HG03159 (cell line): Measurements from ENCODE around the gene LMF2.
"Not testable (repeated sequence)": the region's sequence is repeated elsewhere in the genome, so short reads cannot be mapped to it uniquely, and the experiment has no call there.

Experiments
- ATAC-seq: cut with Tn5 transposase; IDR thresholded peaks from one replicate; pipeline ENCODE4 v1.9.1; 2021; ENCODE audit warnings: mild to moderate bottlenecking, moderate library complexity; ENCODE audit not compliant: unreplicated experiment

The LMF2 gene, protein sequence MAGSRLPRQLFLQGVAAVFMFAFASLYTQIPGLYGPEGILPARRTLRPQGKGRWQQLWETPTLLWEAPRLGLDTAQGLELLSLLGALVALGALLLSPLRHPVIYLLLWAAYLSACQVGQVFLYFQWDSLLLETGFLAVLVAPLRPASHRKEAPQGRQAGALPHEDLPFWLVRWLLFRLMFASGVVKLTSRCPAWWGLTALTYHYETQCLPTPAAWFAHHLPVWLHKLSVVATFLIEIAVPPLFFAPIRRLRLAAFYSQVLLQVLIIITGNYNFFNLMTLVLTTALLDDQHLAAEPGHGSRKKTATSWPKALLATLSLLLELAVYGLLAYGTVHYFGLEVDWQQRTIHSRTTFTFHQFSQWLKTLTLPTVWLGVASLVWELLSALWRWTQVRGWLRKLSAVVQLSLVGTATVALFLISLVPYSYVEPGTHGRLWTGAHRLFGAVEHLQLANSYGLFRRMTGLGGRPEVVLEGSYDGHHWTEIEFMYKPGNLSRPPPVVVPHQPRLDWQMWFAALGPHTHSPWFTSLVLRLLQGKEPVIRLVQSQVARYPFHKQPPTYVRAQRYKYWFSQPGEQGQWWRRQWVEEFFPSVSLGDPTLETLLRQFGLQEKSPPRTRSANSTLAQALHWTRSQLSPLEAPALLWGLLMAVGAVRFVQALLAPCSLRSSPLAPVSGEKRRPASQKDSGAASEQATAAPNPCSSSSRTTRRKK

DNA sequence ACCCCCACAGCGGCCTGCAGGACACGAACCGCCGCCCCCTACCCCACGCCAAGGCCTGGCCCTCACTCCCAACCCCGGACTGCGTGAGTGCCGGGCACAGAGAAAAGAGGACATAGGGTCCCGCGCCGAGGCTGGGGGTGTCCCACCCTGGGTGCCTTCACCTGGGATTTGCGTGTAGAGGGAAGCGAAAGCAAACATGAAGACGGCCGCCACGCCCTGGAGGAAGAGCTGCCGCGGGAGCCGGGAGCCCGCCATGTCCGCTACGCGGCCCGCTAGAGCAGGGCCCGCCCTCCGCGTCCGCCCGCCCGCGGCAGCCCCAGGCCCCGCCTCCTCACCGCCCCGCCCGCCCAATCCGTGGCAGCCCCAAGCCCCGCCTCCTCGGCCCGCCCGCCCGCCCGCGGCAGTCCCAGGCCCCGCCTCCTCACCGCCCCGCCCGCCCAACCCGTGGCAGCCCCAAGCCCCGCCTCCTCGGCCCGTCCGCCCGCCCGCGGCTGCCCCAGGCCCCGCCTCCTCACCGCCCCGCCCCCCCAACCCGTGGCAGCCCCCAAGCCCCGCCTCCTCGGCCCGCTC is at the start of gene LMF2:
TSS of gene LMF2 (minus strand) at position 282 of the 570 bp plus-strand sequence. CDS start at position 255, 27 bp downstream.
- ATAC-seq = peak; percentile 48

DNA sequence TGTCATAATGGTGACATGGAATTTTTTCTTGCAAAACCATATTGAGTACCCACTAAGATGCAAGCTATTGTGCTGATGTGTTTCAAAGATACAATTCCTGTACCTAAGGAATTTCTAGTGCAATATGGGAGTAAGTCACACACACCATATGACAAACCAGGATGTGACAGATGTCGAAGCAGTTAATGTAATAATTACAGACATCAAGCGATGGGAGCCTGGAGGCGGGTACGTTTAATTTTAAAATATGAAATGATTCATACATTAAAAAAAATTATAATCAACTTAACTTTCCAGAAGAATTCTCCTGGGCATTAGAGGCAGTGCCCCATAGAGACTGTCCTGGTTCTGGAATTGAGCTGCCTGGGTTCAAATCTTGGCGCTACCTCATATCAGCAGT is 49.2 kb upstream of the LMF2 start:
- ATAC-seq = no peak

DNA sequence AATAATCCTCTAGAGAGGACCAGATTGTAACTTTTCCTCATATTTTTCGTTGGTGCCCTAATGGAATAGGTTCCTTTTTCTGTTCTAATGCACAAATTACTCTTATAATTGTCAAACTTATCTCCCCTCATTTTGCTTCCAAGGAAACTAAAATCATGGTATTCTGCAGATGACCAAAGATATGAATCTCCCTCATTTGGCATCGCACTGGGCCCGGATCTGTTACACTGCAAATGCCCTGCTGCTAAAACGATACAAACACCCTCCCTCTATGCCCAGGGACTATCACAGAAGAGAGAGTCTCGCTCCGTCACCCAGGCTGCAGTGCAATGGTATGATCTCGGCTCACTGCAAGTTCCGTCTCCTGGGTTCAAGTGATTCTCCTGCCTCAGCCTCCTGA is 45.8 kb upstream of the LMF2 start:
- ATAC-seq = no peak

DNA sequence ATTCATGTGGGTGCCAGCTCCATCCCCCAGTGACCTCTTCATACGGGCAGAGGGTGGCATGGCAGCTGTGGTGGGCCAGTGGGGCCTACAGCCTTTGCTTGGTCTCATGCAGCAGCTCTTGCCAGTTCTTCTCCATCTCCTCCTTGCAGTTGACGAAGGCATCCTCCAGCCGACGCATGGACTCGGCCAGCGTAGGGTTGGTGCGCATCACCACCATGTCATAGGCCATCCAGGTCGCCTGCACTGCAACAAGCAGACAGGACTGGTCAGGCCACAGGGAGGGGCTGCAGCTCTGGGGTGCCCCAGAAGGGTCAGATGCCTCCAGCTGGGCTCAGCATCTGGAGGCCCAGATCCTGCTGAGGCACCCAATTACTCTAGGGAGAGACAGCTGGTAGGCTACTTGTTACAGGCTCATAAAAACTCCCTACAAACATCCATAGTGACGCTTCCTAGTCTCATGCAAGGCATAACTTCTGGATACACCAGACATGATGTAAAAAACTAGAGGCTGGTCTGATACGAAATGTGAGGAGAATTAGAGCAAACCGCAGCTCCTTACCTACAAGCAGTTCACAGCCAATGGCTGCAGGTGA is 43.8 kb upstream of the LMF2 start:
- ATAC-seq = no peak

DNA sequence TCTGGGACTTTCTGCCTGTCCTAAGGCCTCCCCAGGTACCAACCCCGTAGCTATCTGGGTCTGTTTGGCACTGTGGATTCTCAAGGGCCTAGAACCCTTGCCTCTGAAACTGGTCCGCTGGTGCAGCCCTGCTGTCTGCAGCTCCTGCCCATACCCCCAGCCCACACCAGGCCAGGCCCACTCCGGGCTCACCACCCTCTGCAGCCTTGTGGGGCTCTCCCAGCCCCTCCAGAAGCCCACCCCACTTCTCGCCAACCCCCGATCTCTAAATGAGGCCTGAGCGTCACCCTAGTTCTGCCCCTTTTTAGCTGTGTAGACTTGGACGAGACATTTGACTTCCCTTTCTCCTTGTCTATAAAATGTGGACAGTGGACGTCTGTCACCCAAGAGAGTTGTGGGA is 42.9 kb upstream of the LMF2 start:
- no peak for ATAC-seq

DNA sequence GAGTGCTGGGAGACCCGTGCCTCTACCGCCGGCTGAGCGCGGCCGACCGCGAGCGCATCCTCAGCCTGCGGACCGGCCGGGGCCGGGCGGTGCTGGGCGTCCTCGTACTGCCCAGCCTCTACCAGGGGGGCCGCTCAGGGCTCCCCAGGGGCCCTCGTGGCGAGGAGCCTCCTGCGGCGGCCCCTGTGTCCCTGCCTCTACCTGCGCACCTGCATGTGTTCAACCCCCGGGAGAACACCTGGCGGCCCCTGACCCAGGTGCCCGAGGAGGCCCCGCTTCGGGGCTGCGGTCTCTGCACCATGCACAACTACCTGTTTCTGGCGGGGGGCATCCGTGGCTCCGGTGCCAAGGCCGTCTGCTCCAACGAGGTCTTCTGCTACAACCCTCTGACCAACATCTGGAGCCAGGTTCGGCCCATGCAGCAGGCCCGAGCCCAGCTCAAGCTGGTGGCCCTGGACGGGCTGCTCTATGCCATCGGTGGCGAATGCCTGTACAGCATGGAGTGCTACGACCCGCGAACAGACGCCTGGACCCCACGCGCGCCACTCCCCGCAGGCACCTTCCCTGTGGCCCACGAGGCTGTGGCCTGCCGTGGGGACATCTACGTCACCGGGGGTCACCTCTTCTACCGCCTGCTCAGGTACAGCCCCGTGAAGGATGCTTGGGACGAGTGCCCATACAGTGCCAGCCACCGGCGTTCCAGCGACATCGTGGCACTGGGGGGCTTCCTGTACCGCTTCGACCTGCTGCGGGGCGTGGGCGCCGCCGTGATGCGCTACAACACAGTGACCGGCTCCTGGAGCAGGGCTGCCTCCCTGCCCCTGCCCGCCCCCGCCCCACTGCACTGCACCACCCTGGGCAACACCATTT is 41.7 kb upstream of the LMF2 start:
- no peak for ATAC-seq

DNA sequence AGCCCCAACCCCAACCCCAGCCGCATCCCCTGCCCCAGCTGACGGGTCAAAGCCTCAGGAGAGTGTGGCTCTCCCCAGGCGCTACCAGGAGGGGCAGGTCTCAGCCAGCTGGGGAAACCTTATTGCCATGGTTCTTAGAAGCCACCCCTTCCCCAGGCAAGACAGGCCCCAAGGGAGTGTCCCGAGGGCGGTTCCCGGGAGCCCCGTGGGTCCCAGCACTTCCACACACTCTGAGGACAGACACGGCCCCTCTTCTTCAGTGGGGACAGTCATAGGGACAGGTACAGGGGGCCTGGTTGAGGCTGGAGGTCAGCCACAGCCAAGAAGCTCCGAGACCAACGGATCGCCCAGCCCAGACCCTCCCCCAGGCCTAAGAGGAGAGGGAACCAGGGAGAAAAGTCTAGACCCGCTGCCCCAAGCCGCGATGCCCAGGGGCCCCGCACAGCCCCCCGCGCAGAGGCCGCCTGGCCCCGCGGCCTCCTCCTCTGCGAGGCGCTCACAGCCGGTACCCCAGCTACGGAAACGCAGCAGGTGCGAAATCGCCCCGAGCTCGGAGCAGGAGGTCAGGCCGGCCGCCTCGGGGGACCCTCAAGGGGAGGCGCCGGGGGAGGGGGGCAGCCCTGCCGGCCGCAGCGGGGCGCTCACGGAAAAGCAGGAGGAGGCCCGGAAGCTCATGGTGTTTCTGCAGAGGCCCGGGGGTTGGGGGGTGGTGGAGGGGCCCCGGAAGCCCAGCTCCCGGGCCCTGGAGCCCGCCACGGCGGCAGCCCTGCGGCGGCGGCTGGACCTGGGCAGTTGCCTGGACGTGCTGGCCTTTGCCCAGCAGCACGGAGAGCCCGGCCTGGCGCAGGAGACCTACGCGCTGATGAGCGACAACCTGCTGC is 40.8 kb upstream of the LMF2 start:
- no peak for ATAC-seq

DNA sequence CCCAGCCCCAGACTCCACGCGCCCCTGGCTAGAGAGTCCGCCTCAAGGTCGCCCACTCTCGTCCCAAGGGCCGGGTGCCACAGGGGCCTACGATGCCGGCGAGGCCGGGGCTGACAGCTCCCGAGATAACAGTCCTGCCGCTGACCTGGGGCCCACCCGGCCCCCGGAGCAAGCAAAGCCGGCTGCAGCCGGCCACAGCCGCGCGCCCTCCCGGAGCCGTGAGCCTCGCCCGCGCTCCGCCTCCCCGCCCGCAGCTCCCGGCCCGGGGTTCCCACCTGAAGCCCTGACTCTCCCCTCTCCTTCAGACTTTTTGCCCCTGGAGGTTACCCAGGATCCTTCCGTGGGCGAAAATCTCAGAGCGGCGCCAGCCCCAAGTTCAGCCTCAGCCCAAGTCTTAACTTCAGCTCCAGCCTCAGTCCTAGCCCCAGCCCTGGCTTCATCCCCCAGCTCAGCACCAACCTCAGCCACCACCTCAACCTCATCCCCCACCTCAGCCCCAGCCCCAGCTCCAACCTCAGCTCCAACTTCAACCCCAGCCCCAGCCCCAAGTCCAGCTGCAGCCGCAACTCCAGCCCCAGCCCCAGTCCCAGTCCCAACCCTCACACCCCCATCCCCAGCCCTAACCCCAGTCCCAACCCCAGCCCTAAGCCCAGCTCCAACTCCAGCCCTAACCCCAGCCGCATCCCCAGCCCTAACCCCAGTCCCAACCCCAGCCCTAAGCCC is 39.9 kb upstream of the LMF2 start:
- ATAC-seq = no peak

DNA sequence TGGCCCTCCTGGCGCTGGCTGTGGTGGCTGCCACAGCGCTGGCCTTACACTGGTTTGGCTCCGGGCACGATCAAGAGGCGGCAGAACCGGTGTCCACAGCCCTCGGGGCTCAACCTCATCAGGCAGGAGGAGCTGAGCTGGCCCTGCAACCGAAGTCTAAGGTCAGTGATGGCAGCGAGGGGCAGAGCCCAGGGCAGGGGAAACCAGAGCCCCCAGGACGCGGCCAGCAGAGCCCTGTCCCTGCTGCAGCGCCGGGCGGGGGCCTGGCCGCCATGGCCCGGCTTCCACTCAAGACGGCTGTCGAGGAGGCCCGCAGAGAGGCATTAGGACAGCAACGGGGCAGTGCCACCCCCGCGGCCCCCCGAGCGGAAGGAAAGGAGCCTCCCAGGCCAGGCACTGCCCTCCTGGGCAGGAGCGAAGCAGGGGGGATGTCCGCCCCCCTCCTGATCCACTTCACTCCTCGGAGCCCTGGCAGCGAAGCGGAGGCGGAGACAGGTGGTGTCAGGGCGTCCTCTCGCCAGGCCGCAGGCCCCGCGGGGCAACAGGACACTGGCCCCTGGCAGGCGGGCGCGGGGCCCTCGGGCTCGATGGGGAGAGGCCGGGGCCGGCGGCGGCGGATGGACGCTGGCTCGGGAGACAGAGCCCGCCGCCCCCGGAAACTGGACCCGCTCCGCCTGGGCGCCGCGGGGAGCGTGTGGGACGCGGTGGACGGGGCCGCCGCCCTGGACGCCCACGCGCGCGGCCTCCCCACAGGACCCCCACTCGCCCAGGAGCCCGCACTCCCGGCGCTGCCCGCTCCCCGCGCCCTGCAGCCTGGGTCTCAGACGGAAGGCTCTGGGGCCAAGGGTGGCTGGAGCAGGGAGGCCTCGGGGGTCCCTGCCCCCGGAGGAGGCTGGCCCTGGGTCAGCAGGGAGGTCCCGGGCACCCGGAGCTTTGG is 39.1 kb upstream of the LMF2 start:
- no peak for ATAC-seq

DNA sequence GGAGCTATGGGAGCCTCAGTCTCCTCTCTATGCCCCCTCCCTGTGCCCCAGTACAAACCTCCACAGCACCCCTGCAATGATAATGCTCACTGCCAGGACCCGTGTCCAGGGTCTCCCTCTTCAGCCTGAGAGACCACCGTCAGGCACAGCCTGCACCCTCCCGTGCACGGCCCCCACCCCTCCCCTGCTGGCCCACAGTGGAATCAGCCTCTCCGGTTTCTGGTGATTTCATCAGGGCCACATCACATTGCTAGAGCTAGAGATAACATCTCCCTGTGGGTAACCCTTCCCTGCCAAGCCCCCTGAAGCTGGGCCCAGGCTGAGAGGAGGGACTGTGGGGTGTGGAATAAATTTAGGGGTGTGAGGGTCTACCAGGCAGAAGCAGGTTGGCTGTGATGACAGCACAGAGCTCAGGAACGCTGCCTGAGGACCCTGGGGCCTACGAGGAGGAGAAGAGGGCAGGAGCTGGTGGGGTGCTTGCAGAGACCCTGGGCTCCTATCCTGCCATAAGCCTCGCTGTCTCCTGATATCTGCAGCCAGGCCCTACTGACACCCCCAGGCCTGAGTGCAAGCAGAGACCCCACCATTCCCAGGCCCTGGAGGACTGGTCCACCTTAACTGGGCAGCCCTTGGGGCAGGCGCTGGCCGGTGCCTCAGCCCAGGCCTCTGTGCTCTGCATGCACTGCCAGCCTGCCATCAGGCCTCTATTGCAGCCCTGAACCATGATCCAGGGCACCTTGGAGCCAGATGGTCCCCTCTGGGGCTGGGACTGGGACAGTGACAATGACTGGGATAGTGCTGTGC is 38.2 kb upstream of the LMF2 start, which contains the start of gene KLHDC7B:
TSS of gene KLHDC7B (plus strand) at position 378 of the 804 bp plus-strand sequence. CDS start at position 723, 345 bp downstream.
- ATAC-seq = no peak

DNA sequence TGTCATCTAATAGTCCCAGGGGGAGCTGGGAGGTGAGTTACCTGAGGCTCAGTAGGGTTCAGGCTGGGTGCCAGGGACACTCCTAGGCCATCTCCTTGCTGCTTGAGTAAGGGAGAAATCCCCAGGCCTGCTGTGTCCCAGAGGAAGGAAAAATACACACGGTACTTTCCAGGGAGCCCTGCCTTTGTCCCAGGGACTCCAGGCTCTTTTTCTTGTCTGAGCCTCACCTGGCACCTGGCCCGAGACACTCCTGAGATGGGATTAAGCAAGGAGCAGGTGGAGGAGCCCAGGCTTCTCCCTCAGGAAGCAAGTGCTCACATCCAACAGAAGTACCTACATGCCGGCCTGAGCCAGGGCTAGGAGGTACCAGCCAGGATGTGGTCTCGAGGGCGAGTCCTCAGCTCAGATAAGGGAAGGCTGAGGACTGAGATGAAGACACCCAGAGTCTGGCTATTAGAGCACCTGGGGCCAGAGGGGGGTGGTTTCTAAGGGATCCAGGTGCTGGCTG is 37.3 kb upstream of the LMF2 start:
- ATAC-seq = no peak

DNA sequence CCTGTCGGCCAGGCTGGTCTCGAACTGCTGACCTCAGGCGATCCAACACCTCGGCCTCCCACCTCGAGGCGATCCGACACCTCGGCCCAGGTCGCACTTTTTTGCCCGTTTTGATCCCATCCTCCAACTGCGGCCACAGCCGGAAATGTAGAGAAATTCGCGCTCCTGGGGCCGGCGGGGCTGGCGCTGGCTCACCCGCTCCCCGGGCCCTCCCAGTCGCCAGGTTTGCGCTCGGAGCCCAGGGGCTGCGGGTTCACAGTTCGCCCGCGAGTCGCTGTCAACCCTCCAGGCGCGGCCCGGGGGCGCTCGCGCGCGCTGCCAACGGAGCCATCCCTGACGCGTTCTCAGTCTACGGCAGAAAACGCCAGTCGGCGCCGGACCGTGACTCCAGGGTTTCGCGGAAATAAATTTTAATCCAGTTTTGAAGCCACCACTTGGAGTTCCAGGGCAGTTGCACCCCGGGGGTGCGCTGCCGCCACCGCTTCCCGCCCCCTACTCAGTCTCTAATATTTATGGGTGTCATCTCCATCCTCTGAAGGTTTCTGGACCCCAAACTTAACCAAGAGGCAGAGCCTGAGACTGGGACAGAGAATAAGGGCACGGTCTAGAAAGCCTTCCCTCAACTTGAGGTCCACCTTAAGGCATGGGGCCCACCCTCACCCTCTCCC is 36.7 kb upstream of the LMF2 start:
- no peak for ATAC-seq

DNA sequence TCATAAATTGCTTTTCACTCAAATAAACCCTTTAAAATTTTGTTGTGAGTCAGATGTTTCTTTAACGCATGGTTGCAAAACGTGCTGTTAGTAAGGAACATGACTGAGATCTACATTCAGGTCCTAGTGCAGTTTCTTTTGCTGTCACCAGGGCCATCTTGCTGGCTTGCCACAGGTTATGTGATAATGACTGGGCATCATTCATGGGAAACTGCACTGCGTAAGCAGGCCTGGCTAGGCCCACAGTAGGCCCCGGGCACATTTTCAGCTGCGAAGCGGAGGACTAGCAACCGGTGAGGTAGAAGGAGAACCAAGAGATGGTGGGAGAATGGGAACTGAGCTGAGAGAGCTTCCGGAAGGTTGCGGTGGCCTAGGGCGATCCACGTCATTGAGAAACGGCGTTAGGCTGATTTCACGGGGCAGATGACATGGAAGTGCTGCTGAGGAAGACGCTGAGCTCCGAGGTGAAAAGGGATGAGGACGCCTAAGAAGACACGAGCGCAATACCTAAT is 35.0 kb upstream of the LMF2 start:
- ATAC-seq = no peak

DNA sequence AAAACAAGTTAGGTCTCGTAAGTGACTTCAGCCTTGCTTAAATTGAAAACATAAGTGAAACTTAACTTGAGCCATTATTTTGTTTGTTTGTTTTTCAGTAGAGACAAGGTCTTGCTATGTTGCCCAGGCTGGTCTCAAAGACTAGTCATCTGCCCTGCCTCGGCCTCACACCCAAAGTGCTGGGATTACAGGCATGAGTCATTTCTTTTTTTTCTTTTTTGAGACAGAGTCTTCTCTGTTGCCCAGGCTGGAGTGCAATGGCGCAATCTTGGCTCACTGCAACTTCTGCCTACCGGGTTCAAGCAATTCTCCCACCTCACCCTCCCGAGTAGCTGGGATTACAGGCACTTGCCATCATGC is 34.1 kb upstream of the LMF2 start:
- not testable (repeated sequence) for ATAC-seq

DNA sequence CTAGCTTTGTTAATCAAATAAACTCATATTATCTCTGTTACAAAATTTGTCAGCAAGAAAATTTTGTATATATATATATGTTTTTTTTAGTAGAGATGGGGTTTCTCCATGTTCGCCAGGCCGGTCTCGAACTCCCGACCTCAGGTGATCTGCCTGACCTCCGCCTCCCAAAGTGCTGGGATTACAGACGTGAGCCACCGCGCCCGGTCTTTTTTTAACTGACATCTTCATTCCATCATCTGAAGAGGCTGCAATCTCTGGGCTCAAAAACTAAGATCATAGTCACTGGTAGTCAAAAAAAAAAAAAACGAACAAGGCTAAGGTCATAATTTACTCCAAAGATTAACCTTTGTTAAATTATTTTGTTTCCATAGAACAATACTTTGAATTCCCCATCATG is 32.9 kb upstream of the LMF2 start:
- no peak for ATAC-seq

DNA sequence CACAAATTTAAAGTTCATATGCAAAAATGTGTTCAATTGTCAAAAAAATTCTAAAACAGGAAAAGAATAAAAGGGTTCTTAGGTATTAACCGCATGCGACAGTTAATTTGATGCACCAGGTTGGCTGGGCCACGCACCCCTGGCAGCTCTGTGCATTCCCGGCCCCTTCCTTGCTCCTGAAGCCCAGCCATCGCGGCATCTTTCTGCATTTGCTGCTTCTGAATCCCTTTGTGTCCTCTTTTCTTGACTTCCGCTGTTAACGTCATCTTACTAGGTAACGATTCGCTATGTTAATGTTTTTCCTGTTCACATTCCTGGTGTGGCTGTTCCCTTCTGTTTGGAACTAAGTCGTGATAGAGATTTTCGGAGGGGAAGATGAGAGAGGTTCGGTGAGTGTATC is 30.3 kb upstream of the LMF2 start:
- no peak for ATAC-seq
